Right ventricle myocardium superior (tissue), 1 donor: ENCODE results near the gene TRIAP1. TPM values are rescaled to one million over a fixed set of nuclear protein-coding genes. Genes with fewer than 3 reads are reported as not detected.
A peak's percentile ranks its signal among the peaks of the same experiment; 100 is the strongest.

Experiments used
- ATAC-seq: fragments of 200-7000 bp; cut with Tn5 transposase; one replicate; pipeline ENCODE4 v1.9.1; 2020; ENCODE audit warnings: mild to moderate bottlenecking; ENCODE audit not compliant: poor library complexity
- DNase-seq: peaks from one replicate; pipeline ENCODE4 v3.0.0-alpha.2; 2020
- intact Hi-C: fragments of 100-400 bp; cut with DNase I; formaldehyde crosslinking; loops from one replicate; pipeline ENCODE4 v1.11.2; 2022
- total RNA-seq: library from RNA; stranded (reverse); fragmentation: NEBNext Ultra II Directional; extraction: Animal tissue kit (Norgen Biotek cat#: 25700); gene quantifications from one replicate; pipeline ENCODE4 v1.2.1, GENCODE V29; 2021
- donor health status: DM: no; HTN: yes; CAD: no; lungs with severe emphysema.

Gene TRIAP1
- total RNA-seq, 1 donor from 2014 or later: 15.1 TPM

- DNase-seq (no peak), ATAC-seq (peak; percentile 46)
- intact Hi-C loops: loop anchor here (10.0 kb wide), 1 partner anchor 115 kb away; the partner anchor contains the start of gene PLA2G1B
Observed at GRCh38 chr12:120439646-120440247, 6.4 kb downstream of the TRIAP1 start.

DNA sequence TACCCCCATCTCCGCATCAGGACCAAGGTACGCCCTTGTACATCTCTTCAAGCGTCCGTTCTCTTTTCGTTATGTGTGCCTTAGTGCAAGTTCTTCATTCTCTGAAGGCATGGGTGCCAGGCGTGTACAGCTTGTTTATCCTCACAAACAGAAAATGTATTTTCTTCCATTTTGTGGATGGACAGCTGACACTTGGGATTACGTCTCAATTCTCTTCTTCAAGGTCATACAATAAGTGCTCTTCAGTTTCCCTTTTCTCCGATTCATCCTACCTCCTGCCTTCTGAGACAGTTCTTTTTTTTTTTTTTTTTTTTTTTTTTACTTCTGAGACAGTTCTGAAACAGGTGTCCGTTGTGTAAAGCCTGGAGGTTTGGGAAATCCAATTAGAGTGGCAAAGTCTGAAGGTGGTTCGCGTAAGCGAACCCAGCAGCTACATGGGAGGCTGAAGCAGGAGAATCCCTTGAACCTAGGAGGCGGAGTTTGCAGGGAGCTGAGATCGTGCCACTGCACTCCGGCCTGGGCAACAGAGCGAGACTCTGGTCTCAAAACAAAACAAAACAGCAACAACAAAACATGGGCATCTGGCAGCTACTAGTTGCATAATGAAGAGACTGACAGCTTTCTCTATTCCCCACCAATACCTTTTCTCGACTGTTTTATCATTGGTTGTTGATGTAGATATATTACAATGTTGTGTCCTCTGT lies 7.5 kb downstream of the TRIAP1 start:
- intact Hi-C loops: loop anchor here (10.0 kb wide), 1 partner anchor 114 kb away; the partner anchor contains the start of gene PLA2G1B
- DNase-seq (no peak), ATAC-seq (peak; percentile 19)

DNA sequence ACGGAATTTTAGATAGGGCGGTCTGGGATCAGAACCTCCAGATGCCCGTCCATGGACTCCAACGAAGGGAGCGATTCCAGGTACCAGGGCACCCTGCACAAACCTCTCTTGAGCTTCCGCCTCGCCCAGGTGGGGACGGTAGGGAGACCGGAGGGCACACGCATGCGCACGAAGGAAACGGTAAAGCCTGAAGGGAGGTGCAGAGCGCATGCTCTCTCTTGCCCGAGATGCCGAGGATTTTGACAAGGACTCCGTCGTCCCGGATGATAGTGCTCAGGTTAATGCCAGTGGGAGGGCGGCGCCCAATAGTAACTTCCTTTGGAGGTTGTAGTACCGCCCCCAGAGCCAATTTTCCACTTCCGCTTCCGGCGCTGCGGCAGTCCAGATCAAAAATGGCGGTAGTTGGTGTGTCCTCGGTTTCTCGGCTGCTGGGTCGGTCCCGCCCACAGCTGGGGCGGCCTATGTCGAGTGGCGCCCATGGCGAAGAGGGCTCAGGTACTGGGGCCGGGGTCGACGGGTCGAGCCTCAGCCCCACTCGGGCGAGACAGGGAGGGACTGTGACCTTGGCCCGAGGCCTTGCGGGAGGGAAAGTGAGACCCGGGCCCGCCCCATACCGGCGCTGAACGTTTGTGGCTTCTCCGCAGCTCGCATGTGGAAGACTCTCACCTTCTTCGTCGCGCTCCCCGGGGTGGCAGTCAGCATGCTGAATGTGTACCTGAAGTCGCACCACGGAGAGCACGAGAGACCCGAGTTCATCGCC lies 8.3 kb downstream of the TRIAP1 start, which contains the start of gene COX6A1:
Gene COX6A1, plus strand, starts transcription at position 379 of the 760 bp plus-strand sequence. Its CDS starts 14 bp downstream, at position 393.
- peak; percentile 98 for ATAC-seq
- peak; percentile 96 for DNase-seq
- intact Hi-C loops: loop anchor here (10.0 kb wide), 1 partner anchor 113 kb away; the partner anchor contains the start of gene PLA2G1B

GRCh38 chr12:120432772-120433525 lies 13.2 kb downstream of the TRIAP1 start:
- no peak for ATAC-seq
- intact Hi-C loops: loop anchor here (10.0 kb wide), 1 partner anchor 108 kb away; the partner anchor contains the start of gene PLA2G1B
- DNase-seq: no peak

DNA sequence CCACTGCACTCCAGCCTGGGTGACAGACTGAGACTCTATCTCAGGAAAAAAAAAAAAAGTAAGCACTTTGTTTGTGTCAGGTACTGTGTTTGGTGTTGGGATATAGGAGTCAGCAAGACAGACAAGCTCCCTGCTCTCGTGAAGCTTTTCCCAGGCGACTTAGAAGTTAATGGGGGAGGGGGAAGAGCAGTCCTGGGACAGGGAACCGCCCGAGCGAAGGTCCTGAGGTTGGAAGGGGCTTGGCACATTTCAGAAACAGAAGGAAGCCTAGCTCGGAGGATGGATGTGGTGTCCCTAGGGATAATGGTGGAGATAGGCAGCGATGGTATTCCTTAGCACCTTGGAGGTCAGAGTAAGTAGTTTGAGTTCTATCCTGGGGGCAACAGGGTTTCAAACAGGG lies 16.8 kb downstream of the TRIAP1 start:
- DNase-seq (no peak), ATAC-seq (no peak)
- intact Hi-C loops: no loop called here

- intact Hi-C loops: no loop called here
- DNase-seq (no peak), ATAC-seq (no peak)
Observed at GRCh38 chr12:120428597-120429229, 17.5 kb downstream of the TRIAP1 start.

- intact Hi-C loops: no loop called here
Observed at GRCh38 chr12:120425797-120426196, 20.4 kb downstream of the TRIAP1 start.

DNA sequence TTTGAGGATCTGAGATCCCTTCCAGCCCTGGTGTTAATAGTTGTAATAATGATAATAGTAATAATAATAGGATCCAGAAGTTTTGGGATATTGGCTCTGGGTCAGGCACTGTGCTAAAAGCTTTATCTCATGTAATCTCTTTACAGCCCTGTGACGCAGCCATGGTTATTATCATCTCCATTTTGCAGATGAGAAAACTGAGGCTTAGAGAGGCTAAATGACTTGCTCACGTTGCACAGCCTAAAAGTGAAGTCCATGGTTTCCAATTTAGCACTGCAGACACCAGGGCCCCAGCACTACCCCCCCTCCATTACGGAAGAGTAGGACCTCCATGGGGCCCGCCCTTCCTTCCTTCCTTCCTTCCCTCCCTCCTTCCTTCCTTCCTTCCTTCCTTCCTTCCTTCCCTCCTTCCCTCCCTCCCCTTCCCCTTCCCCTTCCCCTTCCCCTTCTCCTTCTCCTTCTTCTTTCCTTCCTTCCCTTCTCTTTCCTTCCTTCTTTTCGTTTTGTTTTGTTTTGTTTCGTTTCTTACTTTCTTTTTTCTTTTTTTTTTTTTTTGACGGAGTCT lies 23.2 kb downstream of the TRIAP1 start:
- intact Hi-C loops: no loop called here
- ATAC-seq: no peak
- no peak for DNase-seq

More at GRCh38 chr12:120425797-120426196, 20.4 kb downstream of the TRIAP1 start:
- ATAC-seq (peak; percentile 57), DNase-seq (no peak)

DNA sequence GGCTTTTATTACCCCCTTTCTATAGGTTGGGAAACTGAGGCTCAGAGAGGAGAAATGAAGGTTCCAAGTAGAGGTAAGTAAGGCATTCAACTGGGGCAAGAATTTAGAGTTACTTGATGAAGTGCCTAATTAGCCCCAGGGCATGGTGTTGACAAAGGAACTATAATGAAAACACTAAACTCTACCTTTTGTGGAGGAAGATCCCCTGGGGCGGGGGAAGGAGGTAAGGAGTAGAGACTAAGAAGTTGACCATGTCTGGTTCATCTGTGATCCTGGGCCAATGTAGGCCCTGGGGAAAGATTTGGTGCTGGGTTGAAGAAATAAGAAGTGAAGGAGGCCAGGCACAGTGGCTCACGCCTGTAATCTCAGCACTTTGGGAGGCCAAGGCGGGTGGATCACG lies 24.5 kb downstream of the TRIAP1 start:
- DNase-seq (no peak), ATAC-seq (no peak)
- intact Hi-C loops: no loop called here

DNA sequence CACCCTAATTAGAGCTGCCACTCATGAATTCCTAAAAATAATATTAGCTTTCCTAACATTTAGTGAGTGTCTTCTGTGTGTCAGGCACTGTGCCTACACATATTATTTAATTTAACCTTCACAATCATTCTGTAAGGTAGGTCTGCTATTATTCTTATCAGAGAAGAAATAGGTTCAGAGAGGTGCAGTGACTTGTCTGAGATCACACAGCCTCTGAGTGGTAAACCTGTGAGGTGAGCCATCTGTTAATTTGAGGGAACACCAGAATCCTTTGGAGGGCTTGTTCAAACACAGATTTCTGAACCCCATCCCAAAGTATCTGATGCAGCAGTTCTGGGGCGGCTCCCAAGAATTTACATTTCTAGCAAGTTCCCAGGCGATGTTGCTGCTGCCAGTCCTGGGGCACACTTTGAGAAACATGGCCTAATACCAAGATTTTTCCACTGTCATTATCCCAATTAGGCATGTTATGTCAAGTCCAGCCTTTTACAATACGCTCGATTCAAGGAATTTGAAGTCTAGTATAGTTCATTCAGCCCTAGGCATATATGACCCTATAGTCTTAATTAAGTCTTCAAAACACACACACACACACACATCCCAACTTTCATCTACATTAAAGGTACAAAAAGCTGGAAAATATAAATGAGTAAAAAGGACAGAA lies 28.1 kb downstream of the TRIAP1 start:
- ATAC-seq (no peak), DNase-seq (no peak)
- intact Hi-C loops: no loop called here

GRCh38 chr12:120416490-120417216 lies 29.5 kb downstream of the TRIAP1 start:
- ATAC-seq: no peak

DNA sequence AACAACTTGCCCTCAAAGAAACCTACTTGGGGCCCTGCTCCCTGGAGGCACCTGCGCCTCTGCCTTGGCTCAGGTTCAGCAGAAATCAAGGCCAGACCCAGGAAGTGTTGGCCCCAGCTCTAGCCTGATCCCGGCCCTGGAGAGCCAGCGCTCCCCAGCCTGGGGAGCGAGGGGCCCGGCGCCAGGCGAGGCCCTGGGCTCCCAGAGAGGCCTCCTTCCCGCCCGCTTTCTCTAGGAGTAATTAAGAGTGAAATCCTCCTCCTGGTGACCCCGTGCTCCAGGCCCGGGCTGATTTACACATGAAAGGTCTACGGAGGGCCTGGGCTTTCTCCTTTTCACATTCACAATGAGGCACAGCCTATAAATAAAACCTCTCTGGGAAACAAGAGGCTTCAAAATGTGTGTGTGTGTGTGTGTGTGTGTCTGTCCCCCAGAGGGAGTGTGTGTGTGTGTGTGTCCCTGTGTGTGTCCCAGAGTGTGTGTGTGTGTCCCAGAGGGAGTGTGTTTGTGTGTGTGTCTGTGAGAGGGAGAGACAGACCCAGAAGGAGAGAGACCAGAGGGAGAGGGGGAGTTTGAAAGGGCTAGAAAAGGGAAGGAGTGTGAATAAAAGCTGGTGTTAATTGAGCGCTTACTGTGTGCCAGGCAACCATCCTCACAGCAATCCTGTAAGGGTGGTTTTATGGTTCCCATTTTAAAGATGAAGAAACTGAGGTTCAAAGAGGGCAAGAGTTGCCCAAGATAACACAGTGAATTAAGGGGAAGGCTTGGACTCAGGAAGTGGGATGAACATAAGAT lies 32.1 kb downstream of the TRIAP1 start:
- peak; percentile 83 for ATAC-seq
- intact Hi-C loops: no loop called here
- DNase-seq: no peak

More at GRCh38 chr12:120416490-120417216, 29.5 kb downstream of the TRIAP1 start:
- intact Hi-C loops: no loop called here
- DNase-seq: no peak

GRCh38 chr12:120412421-120412820 lies 33.8 kb downstream of the TRIAP1 start:
- ATAC-seq (no peak), DNase-seq (no peak)
- intact Hi-C loops: no loop called here

GRCh38 chr12:120408771-120409170 lies 37.4 kb downstream of the TRIAP1 start:
- no peak for ATAC-seq
- intact Hi-C loops: no loop called here
- no peak for DNase-seq

- intact Hi-C loops: no loop called here
- ATAC-seq (no peak), DNase-seq (no peak)
Observed at GRCh38 chr12:120406553-120406952, 39.6 kb downstream of the TRIAP1 start.

GRCh38 chr12:120406069-120406468 lies 40.1 kb downstream of the TRIAP1 start:
- intact Hi-C loops: no loop called here
- ATAC-seq: no peak
- DNase-seq: no peak
